ENCODE results near the gene ARHGAP21.

DNA sequence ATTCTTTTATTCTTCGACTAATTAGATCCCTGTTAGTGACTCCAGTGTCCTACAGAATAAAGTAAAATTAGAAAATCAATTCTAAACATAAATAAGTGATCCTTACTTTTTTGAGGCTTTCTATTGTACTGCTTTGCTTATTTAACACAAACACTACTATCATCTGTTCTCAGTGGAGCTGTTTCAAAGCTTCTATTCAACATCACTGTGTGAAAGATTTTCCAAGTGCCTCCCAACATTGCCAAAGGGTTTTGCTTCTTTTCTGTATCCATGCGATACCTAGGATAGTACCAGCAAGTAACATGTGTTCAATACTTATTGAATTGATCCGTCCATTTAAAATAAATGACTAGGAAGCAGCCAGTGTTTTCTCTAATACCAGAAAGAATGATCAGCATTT is 125.7 kb downstream of the ARHGAP21 start:
- TF ChIP-seq CTCF (IDR thresholded peaks at IDR 0.05) (no peak), POLR2A (IDR thresholded peaks at IDR 0.05) (no peak)

All from heart left ventricle (tissue), 13 donors.